Activated CD8-positive, alpha-beta memory T cell treated with anti-CD3 and anti-CD28 coated beads for 24 hours (primary cell): Measurements from ENCODE around the gene PLA2G2D.
A peak's percentile ranks its signal among the peaks of the same experiment; 100 is the strongest.

Experiments
- DNase-seq: peaks from one replicate; pipeline ENCODE4 v3.0.0-alpha.2; 2020

Gene PLA2G2D

GRCh38 chr1:20112279-20113000 lies 6.9 kb downstream of the PLA2G2D start:
- DNase-seq, result no peak

- DNase-seq, result no peak
Observed at GRCh38 chr1:20111452-20111851, 7.9 kb downstream of the PLA2G2D start.

GRCh38 chr1:20110679-20111078 lies 8.7 kb downstream of the PLA2G2D start:
- DNase-seq, result no peak

DNA sequence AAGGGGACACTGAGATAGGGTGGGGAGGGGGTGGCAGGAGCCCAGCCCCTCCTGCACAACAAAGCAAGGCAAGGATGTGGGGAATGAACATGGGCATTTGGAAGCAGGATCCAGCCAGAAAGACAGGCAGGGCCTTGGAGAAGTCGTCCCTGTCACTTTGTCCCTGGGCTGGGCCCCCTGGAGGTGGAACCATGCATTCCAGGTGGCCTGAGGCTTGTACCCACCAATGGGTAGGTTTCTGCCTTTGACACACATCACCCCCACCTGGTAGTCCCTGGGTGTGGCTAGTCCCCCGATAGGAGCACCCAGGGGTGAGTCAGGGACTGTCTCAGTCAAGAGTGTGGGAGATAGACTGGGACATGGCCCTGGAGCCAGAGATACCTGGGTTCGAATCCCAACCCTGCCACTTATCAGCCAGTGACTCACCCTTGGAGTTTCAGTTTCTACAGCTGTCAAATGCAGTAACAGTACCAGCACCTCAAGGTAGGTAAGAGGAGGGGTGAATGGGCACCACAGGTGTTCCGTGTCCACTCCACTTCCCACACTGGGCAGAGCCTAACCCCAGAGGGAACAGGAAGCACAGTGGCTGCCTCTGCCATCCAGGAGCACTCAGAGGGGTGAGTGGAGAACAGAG lies 10.0 kb downstream of the PLA2G2D start:
- DNase-seq, result no peak

GRCh38 chr1:20108366-20109123 lies 10.8 kb downstream of the PLA2G2D start:
- no peak for DNase-seq

GRCh38 chr1:20107796-20108195 lies 11.5 kb downstream of the PLA2G2D start:
- DNase-seq, result no peak

- no peak for DNase-seq
Observed at GRCh38 chr1:20107351-20107750, 12.0 kb downstream of the PLA2G2D start.

DNA sequence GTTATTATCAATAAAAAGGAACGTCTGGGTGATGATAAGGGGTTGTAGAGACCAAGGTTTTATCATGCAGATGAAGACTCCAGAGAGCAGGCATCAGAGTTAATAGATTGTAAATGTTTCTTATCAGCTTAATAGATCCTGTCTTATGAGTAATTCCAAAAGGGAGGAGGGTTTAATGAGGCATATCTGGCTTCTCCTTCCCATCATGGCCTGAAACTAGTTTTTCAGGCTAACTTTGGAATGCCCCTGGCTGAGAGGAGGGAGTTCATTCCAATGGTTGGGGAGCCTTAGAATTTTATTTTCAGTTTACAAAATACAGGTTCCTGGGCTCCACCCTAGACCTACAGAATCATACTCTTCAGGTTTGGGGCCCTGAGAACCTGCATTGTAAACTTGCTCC lies 13.5 kb downstream of the PLA2G2D start:
- no peak for DNase-seq

DNA sequence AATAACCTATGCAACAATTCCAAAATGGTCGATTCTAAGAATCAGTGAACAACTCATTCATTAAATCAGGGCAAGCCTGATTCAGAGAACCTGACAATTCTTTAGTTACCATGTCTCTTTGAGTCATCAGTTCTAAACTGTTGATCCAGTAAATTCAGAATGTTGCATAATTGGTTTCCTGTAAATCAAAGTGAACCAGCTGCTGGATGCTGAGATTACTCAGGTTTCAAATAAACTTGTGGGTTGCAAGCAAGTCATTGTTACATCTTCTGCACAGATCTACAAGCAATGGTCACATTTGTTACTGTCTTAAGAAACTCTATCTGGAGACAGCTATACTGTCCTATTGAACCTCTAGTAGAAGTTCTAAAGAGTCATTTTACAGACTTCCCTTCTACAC lies 16.5 kb downstream of the PLA2G2D start:
- DNase-seq, result no peak

DNA sequence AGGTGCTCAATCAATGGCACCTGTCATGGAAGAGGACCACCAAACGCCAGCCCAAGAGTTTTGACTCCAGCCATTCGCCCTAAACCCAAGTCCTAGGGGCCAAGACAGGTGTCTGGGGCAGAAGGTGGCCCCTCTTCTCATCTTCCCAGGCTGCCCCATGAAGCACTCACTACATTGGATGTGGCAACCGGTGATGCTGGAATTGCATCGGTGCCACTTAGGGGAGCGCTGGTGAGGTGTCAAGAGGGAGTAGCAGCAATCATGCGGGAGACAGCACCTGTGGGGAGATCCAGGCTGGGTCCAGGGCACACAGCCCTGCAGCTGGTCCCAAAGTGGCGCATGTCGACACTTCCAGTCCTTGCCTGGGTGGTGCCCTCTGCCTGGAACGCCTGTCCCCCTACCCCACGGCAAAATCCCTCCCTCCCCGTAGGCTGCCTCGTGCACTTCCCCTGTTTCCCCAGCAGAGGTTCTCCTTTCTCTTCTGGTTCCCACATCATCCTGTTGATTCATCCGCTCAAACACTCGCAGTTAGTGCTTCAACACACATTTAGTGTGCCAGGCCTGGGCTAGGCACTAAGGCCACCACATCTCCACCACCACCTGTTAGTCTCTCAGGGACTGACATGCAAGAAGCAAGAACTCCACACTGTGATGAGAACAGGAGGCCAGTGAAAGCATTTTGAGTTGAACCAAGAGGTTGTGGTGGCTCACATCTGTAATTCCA lies 18.5 kb downstream of the PLA2G2D start:
- DNase-seq, result peak; percentile 61

- DNase-seq, result no peak
Observed at GRCh38 chr1:20099533-20099932, 19.8 kb downstream of the PLA2G2D start.

- no peak for DNase-seq
Observed at GRCh38 chr1:20096840-20097447, 22.4 kb downstream of the PLA2G2D start.

GRCh38 chr1:20095564-20096434 lies 23.5 kb downstream of the PLA2G2D start:
- DNase-seq, result no peak

DNA sequence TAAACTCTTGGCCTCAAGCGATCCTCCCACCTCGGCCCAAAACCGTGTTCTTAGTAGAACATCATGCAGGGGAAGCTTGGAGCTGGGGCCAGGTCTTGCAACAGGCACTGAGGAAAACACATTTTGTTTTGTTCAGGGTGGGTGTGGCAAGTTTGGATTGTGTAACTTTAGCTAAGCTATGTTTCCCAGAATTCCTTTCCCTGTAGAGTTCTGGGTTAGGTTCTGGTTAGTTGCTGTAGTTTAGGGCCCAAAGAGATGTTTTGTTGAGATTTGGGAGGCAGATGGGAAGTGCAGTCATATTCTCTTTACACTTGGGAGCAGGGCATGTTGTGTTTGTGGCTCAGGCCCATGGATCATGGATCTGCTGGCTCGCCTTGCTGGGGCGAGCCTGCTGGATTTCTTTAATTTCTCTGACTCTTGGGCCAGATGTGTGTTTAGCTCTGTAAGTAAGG lies 25.4 kb downstream of the PLA2G2D start:
- no peak for DNase-seq

GRCh38 chr1:20093303-20093702 lies 26.0 kb downstream of the PLA2G2D start:
- no peak for DNase-seq

GRCh38 chr1:20090641-20091040 lies 28.7 kb downstream of the PLA2G2D start:
- DNase-seq, result no peak

- DNase-seq, result no peak
Observed at GRCh38 chr1:20090119-20090518, 29.2 kb downstream of the PLA2G2D start.

DNA sequence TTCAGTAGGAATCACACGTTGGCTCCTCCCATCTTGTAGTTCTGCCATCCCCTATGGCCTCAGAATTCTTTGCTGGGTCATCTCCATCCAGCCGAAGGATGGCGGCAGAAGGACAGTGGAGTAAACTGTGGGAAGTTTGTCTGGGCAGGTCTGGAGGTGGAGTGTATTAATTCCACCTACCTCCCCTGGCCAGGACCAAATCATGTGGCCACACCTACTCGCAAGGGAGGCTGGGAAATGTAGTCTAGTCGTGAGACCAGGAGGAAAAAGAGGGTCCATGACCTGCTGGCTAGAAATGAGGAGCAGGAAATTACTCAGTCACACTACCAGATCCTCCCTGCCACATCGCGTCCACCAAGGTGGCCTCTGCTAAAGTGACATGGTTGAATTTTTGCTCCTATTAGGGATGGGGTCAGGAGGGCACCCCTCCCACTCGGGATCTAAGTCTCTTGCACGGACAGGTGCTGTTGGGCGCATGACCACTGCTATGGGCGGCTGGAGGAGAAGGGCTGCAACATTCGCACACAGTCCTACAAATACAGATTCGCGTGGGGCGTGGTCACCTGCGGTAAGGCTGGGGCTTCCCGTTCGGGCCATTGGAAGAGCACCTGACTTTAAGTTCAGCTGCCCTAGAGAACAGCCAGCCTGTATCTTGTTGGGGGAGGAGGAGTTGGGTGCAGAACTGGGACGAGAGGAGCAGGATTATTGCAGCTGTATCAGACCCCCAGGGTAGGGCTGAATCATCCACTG lies 29.8 kb downstream of the PLA2G2D start:
- DNase-seq, result no peak

DNA sequence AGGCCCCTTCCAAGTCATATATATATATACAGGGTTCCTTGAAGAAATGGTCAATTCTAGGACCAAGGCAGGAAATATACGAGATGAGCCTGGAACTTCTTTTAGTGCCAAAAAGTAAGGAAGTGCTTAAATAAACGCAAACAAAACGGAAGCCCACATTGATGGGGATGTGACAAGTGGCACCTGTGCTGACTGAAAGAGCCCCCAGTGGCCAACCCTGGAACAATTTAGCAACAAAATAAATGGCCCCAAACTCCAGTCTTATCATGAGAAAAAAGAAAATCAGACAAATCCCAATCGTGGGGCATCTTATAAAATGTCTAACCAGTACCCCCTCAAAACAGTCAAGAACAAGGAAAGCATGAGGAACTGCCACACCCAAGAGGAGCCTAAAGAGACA lies 31.7 kb downstream of the PLA2G2D start:
- DNase-seq, result no peak

GRCh38 chr1:20086800-20087199 lies 32.5 kb downstream of the PLA2G2D start:
- DNase-seq, result no peak
